ENCODE measurements around the gene LRG1.

DNA sequence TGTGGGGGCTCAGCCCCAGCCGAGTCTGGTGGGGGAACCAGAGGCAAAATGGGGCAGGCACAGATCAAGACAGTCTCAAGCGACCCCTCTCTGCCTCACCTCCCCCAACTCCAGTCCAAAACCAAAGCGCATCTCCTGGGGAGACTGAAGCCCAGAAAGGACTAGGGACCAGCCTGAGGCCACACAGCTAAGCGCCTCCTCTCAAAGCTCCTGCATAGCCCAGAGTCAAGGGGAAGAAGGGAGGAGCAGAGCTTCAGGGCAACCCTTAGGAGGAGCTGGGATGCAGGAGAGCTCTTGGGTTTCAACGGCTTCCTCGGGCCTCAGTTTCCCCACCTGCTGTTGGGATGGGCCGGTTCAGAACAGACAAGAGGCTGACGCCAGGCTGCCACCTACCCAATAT lies 39.6 kb upstream of the LRG1 start:
- TF ChIP-seq, protein P1, sequence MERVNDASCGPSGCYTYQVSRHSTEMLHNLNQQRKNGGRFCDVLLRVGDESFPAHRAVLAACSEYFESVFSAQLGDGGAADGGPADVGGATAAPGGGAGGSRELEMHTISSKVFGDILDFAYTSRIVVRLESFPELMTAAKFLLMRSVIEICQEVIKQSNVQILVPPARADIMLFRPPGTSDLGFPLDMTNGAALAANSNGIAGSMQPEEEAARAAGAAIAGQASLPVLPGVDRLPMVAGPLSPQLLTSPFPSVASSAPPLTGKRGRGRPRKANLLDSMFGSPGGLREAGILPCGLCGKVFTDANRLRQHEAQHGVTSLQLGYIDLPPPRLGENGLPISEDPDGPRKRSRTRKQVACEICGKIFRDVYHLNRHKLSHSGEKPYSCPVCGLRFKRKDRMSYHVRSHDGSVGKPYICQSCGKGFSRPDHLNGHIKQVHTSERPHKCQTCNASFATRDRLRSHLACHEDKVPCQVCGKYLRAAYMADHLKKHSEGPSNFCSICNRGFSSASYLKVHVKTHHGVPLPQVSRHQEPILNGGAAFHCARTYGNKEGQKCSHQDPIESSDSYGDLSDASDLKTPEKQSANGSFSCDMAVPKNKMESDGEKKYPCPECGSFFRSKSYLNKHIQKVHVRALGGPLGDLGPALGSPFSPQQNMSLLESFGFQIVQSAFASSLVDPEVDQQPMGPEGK (CRISPR knock-in tag; IDR thresholded peaks at IDR 0.05; ENCODE audit: borderline replicate concordance) = no peak
- TF ChIP-seq, protein P2, sequence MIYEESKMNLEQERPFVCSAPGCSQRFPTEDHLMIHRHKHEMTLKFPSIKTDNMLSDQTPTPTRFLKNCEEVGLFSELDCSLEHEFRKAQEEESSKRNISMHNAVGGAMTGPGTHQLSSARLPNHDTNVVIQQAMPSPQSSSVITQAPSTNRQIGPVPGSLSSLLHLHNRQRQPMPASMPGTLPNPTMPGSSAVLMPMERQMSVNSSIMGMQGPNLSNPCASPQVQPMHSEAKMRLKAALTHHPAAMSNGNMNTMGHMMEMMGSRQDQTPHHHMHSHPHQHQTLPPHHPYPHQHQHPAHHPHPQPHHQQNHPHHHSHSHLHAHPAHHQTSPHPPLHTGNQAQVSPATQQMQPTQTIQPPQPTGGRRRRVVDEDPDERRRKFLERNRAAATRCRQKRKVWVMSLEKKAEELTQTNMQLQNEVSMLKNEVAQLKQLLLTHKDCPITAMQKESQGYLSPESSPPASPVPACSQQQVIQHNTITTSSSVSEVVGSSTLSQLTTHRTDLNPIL (CRISPR knock-in tag; IDR thresholded peaks at IDR 0.05; ENCODE audit: low read depth) = no peak
- no peak for TF ChIP-seq RARB (CRISPR knock-in tag; IDR thresholded peaks at IDR 0.05)
- TF ChIP-seq TOX (CRISPR knock-in tag; IDR thresholded peaks at IDR 0.05; ENCODE audit: borderline replicate concordance) = no peak
- TF ChIP-seq BACH2 (CRISPR knock-in tag; IDR thresholded peaks at IDR 0.05; ENCODE audit: borderline replicate concordance) = no peak
- no peak for TF ChIP-seq ARNTL (CRISPR knock-in tag; IDR thresholded peaks at IDR 0.05; ENCODE audit: borderline replicate concordance, low read depth)
- TF ChIP-seq ZFP3 (CRISPR knock-in tag; IDR thresholded peaks at IDR 0.05) = no peak
